NCI-H128 (cell line): ENCODE results near the gene NMRK2.
"Not testable (repeated sequence)": the region's sequence is repeated elsewhere in the genome, so short reads cannot be mapped to it uniquely, and the experiment has no call there.

Experiments
- DNase-seq: peaks from one replicate; lab custom pipeline; 2025; ENCODE audit not compliant: unreplicated experiment; lab: John Stamatoyannopoulos, UW

NMRK2 gene, protein sequence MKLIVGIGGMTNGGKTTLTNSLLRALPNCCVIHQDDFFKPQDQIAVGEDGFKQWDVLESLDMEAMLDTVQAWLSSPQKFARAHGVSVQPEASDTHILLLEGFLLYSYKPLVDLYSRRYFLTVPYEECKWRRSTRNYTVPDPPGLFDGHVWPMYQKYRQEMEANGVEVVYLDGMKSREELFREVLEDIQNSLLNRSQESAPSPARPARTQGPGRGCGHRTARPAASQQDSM

DNA sequence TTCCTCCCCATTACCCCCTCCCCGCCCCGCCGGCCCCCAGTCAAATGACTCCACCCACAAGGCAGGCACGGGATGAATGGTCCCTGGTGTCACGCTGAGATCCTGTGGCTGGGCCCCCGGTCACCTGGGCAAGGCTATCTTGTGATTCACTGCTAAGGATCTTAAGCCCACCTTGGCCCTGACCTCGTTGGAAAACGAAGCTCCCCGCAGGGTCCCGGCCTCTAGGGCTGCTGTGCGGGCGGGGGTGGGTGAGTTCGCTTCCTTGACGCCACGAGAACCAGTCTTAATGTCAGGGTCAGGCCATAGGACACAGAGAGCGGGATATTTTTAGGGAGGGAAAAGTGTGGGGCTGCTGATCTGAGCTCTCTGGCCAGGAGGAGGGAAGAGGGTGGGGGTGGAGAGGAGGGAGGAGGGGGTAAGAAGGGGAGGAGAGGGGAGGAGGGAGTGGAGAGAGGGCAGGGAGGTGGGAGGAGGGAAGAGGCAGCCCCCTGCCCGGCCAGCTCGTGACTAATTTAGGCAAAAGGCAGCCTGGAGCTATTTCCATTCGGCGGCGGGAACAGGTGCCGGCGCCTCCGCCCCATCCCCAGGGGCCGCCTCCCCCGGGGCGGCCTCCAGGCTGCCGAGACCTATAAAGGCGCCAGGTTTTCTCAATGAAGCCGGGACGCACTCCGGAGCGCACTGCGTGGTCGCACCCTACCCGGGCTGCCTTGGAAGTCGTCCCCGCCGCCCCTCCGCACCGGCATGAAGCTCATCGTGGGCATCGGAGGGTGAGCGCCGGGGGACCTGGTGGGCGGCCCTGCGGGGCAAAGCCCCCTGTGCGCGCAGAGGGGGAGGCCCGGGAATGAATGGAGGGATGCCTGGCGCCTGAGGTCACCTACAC lies at the start of gene NMRK2:
NMRK2 (plus strand) TSS at position 139 of the 880 bp plus-strand sequence; CDS start at position 742, 603 bp downstream.
- DNase-seq, result no peak

DNA sequence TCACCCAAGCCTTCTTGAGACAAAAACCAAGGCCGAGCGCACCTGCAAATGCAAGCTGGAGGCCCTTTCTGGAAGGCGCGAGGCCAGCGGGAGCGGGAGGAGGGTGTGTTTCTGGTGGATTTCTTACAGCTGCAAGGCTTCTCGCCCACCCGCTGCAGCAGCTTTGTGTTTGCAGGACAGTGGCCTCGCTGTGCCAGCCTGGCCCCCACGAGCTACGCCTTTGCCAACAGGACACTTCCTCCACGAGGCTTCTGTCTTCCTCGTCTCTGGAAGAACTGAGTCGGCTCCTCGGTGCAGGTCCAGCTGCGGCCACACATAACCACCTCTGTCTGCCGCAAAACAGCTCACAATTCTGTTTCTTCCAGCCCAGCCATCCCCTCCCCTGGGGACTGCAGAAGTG lies 42.3 kb upstream of the NMRK2 start:
- no peak for DNase-seq

DNA sequence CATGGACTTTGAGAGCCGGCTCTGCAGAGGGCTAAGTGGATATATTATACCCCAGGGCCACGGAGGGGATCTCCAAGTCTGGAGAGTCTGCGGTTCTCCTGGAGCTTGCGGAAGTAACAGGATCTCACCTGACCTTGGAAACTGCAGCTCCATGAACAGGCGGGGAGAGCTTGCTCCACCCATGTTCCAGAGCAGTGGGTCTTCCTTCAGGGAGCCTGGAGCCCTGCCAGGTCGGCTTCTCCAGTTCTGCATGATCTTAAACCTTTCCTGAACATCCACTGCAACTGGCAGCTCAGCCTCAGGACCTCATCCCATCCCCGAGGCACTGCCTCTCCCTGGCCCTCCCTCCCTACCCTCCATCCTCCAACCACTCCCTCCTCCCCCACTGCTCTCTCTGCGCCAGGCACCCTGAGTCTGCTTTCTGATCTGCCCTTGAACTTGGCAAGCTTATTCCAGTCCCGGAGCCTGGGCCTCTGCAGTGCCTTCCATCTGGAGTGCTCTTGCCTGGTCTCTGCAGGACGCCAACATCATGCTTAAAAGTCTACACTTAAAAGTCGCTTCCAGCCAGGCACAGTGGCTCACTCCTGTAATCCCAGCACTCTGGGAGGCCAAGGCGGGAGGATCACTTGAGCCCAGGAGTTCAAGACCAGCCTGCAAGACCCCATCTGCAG lies 39.2 kb upstream of the NMRK2 start:
- DNase-seq, result no peak

DNA sequence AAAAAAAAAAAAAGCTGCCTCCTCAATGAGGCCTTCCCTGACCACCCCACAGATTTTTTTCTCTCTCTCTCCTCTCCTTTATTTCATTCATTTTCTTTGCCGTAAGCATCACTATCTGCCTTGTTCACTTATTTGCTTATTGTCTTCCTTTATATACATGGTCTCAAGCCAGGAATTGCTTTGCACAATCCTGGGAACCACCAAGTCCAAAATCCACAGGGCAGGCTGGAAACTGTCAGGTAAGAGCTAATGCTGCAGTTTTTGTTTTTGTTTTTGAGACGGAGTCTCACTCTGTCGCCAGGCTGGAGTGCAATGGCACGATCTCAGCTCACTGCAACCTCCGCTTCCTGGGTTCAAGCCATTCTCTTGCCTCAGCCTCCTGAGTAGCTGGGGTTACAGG lies 37.9 kb upstream of the NMRK2 start:
- DNase-seq, result not testable (repeated sequence)

DNA sequence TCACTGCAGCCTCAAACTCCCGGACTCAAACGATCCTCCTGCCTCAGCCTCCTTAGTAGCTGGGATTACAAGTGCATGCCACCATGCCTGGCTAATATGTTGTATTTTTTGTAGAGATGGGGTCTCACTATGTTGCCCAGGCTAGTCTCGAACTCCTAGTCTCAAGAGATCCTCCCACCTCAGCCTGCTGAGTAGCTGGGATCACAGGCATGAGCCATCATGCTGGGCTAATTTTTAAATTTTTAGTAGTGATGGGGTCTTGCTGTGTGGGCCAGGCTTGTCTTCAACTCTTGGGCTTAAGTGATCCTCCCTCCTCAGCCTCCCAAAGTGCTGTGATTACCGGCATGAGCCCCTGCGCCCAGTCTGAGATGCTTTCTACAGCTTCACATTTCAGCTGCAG lies 37.1 kb upstream of the NMRK2 start:
- no peak for DNase-seq

DNA sequence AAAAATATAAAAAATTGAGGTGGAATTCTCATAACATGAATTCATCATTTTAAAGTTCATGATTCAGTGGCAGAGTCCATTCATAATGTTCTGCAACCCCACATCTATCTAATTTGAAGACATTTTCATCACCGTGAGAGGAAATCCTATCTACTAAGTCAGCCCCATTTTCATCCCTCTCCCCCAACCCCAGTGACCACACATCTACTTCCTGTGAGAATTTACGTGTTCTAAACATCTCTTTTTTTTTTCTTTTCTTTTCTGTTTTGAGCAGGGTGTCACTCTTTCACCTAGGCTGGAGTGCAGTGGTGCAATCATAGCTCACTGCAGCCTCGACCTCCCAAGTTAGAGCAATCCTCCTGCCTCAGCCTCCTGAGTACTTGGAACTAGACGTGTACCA lies 34.9 kb upstream of the NMRK2 start:
- DNase-seq, result no peak

DNA sequence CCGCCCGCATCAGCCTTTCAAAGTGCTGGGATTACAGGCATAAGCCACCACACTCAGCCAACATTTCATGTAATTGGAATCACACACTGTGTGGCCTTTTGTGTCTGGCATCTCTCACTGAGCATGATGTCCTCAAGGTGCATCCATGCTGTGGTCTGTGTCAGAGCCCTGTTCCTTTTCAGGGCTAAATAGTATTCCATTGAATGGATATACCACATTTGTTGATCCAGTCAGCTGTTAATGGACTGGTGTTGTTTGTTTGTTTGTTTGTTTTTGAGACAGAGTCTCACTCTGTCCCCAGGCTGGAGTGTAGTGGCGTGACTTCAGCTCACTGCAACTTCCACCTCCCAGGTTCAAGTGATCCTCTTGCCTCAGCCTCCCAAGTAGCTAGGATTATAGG lies 34.4 kb upstream of the NMRK2 start:
- no peak for DNase-seq

DNA sequence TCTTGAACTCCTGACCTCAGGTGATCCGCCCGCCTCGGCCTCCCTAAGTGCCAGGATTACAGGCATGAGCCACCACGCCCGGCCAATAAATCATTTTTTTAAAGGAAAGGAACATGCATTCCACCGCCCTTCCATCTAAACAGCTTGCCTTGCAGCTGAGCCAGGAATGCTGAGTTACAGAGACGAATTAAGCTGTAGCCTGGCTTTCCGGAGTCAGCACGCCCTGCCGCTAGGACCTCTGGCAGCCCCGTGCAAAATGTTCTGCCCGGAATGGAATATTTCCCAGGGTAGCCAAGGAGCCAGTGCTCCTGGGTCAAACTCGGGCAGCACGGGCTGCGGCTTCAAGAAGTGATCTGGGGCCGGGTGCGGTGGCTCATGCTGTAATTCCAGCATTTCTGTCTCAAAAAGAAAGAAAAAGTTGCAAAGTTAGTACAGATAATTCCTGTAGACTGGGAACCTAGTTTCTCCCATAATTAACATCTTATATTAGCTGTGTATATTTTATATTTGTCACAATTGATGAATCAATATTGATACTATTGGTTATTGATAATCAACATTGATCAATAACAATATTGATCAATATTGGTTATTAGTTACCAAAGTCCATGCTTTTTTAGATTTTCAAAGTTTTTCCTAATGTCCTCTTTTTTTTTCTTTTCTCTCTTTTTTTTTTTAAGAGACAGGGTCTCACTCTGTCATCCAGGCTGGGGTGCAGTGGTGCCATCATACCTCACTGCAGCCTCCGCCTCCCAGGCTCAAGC lies 33.2 kb upstream of the NMRK2 start:
- no peak for DNase-seq

DNA sequence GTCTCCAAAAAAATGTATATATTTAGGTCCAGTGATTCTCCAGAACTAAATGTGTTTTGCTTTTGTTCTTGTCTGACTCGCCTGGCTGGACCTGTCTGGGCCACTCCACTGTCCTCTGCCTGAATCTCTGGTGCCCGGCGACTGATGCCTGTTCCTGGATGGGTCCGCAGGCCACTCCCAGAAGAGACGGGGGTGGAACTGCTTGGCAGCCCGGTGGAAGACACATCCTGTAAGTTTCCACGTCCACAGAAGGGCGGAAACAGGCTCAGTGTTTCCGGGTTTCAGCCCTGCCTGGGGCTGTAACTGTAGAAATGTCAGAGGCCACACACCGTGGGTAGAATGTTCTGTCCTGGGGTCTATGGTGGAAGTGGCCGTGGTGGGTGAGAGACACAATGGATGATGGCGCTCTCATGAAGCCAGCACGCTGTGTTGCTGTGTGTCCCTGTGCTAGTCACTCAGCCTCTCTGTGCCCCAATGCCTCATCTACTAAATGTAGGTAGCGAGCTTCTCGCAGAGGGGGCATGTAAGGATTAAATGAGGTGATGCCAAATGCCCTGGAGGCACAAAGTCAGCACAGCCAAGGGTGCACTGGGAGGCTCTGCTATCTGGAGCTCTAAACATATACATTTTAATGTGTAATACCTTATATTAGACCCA lies 30.4 kb upstream of the NMRK2 start:
- DNase-seq, result no peak

DNA sequence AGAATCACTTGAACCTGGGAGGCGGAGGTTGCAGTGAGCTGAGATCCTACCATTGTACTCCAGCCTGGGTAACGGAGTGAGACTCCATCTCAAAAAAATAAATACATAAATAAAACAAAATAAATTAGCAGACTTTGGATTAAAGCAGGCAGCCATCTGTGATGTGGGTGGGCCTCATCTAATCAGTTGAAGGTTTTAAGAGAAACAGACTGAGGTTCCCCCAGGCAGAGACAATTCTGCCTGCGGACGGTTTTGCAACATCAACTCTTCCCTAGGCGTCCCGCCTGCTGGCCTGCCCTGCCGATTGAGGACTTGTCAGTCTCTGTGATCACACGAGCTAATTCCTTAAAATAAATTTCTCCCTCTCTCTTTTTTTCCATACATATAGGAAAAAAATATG lies 28.6 kb upstream of the NMRK2 start:
- DNase-seq, result no peak

DNA sequence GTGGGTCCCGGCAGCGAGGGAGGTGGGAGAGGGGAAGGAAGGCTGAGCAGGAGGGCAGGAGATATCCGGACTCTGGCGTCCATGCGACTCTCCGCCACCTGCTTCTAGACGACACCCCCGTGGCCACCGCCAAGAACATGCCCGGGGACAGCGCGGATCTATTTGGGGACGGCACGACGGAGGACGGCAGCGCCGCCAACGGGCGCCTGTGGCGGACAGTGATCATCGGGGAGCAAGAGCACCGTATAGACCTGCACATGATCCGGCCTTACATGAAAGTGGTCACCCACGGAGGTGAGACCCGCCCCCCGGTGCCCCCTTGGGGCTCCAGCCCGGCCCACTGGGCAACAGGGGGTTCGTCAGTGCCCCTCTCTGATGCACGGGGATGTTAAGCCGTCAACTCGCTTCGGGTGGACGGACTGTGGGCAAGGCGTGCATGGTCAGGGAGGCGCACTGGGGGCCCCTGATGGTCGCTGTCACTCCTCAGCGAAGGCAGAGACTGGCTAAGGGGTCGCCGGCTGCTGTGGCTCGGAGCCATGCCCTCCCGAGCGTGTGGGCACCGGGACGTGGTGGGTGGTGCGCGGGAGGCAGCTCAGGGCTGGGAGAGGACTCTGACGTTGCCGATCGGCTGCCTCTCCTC lies 25.1 kb upstream of the NMRK2 start:
- no peak for DNase-seq

DNA sequence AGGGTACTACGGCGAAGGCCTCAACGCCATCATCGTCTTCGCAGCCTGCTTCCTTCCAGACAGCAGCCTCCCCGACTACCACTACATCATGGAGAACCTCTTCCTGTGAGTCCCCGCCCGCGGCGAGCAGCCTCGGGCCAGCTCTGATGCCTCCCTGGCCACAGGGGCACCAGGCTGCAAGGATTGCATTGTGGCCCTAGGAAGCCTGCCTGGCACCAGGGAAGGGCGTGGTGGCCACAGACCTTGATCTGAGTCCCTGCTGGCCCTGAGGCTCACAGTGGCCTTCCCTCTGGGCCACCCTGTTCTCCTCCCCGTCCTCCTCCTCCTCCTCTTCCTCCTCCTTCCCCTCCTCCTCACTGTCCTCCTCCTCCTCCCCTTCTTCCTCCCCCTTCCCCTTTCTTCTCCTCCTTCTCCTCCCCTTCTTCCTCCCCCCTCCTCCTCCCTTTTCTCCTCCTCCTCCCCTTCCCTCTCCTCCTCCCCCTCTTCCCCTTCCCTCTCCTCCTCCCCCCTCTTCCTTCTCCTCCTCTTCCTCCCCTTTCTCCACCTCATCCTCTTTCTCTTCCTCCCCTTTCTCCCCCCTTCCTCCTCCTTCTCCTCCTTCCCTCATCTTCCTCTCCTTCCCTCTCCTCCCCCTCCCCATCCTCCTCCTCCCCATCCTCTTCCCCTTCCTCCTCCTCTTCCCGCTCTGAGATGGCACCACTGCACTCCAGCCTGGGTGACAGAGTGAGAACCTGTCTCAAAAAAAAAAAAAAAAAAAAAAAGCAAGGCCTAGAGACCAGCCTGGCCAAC lies 24.4 kb upstream of the NMRK2 start:
- no peak for DNase-seq

DNA sequence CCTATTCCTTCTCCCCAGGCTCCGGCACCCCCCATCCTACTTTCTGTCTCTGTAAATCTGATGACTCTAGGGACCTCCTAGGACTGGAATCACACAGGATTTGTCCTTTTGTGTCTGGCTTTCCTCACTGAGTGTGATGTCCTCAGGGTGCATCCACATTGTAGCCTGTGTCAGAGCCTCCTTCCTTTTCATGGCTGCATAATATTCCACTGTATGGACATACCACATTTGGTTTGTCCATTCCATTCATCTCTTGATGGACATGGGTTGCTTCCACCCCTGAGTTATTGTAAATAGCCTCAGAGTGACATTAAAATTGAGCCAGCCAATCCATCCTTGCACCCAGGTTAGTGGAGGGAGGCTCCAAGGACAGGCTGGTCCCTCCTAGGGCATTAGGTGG lies 22.8 kb upstream of the NMRK2 start:
- DNase-seq, result no peak

DNA sequence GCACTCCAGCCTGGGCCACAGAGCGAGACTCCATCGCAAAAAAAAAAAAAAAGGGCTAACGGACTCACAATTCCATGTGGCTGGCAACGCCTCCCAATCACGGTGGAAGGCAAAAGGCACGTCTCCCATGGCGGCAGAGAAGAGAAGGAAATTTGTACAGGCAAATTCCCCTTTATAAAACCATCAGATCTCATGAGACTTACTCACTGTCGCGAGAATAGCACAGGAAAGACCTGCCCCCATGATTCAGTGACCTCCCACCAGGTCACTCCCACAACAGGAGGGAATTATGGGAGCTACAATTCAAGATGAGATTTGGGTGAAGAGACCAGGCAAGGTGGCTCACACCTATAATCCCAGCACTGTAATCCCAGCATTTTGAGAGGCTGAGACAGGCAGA lies 18.7 kb upstream of the NMRK2 start:
- DNase-seq, result no peak

DNA sequence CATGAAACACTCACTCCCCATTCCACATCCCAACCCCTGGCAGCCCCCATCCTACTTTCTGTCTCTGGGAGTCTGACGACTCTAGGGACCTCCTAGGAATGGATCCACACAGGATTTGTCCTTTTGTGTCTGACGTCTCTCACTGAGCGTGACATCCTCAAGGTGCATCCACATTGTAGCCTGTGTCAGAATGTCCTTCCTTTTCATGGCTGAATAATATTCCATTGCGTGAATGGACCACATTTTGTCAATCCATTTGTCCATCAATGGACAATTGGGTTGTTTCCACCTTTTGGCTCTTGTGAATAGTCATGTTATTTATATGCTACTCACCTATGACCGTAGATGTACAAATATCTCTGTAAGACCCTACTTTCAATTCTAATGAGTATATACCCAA lies 16.8 kb upstream of the NMRK2 start:
- no peak for DNase-seq

DNA sequence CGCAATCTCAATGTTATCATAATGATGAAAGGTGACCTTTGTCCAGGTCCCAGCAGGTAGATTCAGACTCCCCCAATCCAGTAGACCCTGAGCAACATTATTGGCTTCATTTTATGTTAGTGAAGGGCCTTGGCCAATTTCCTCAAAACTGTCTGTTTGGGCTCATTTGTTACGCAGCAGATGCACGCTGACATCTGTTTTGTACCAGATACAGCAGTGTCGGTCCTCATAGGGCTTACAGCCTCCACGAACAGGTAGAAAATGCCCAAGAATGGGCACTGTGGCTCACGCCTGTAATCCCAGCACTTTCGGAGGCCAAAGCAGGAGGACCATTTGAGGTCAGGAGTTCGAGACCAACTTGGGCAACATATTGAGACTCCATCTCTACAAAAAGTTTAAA lies 13.1 kb upstream of the NMRK2 start:
- no peak for DNase-seq

DNA sequence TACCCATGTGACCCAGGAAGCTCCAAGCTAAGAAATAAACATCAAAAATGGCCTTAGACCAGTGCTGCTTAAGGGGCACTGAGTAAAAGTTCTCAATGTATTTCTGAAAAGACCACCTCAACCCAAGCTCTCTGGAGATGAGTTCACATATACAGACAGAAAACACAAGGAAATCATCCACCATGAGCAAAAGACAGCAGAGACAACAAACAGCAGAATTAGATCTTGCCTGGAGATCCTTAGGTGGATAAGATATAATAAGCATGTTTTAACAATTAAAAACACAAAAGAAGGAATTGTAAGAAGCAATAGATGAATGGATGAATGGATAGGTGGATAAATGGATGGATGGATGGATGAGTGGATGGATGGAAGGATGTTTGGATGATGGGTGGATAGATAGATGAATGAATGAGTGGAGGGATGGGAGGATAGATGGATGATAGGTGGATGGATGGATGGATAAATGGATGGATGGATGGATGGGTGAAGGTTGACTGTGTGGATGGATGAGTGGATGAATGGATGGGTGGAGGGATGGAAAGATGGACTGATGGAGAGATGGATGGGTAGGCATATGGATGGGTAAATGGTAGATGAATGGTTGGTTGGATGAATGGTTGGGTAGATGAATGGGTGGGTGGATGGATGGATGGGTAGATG lies 9.6 kb upstream of the NMRK2 start:
- no peak for DNase-seq

DNA sequence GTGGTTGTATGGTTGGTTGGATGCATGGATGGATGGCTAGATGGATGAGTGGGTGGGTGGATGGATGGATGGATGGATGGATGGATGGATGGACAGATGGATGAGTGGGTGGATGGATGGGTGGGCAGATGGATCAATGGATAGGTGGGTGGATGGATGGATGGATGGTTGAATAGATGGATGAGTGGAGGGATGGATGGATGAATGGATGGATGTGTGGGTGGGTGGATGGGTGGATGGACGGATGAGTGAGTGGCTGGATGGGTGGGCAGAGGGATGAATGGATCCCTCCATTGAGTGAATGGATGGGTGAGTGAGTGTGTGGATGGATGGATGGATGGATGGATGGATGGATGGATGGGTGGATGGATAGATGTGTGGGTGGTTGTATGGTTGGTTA lies 9.0 kb upstream of the NMRK2 start:
- DNase-seq, result no peak

DNA sequence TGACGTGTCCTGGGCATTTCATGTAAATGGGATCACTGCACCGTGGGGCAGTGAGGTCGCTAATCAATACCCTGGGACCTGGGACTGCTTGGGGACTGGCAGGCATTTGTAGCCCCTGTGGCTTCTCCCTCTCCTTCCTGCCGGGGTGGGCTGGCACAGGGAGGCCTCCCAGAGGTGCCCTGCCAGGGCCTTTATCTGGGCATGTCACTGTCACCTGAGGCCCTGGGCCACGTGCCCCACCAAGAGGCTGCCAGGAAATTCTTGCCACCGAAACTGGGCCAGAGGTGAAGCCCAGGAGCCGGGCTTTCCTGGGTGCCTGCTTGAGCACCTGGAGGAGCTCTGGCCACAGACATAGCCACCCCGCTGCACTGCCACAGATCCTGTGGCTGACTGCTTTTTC lies 1.8 kb upstream of the NMRK2 start:
- DNase-seq, result no peak
